HEK293 (cell line): ENCODE results near the gene ADRB1.

Experiments used
- CTCF ChIA-PET: fragments of 350-600 bp; formaldehyde crosslinking; extraction: SDS; loops from one replicate; lab custom pipeline; 2021; ENCODE audit warnings: antibody characterized with exemption; lab: Yijun Ruan, JAX
- POLR2A ChIA-PET: fragments of 300-600 bp; formaldehyde crosslinking; extraction: SDS; loops from one replicate; lab custom pipeline; 2020; ENCODE audit warnings: antibody characterized with exemption, inconsistent platforms; lab: Yijun Ruan, JAX
- H3K27ac ChIP-seq: fragments of 200-500 bp; sonication (Bioruptor generic); 2 replicates; pipeline ENCODE4 v1.5.1; 2014; ENCODE audit warnings: low read depth, low read length, control low read depth, inconsistent platforms; ENCODE audit errors: extremely low read depth
- H3K36me3 ChIP-seq, 2 experiments: fragments of 200-500 bp in 1 of 2; sonication (Bioruptor generic) in 1 of 2; 1 replicate in 1 of 2; 2 replicates in 1 of 2; pipeline ENCODE4 v1.5.1; 2014 to 2017; ENCODE audit warnings: inconsistent platforms in 2 of 2, low read length in 2 of 2; ENCODE audit not compliant: control insufficient read depth in 2 of 2, insufficient read depth in 1 of 2
- H3K4me1 ChIP-seq: fragments of 200-500 bp; sonication (Bioruptor generic); 2 replicates; pipeline ENCODE4 v1.5.1; 2014; ENCODE audit warnings: mild to moderate bottlenecking, low read length, inconsistent platforms; ENCODE audit not compliant: control insufficient read depth, insufficient read depth
- H3K4me3 ChIP-seq: 2 replicates; pipeline ENCODE4 v1.5.1; 2011; ENCODE audit warnings: low read depth, mild to moderate bottlenecking, control low read depth, low read length, moderate library complexity
- H3K9me3 ChIP-seq: fragments of 200-500 bp; sonication (Bioruptor generic); 2 replicates; pipeline ENCODE4 v1.5.1; 2014; ENCODE audit warnings: low read depth, low read length, inconsistent platforms; ENCODE audit not compliant: control insufficient read depth, insufficient read depth
- KLF17 ChIP-seq: fragments of 450-650 bp; formaldehyde crosslinking; IDR thresholded peaks from 2 replicates; pipeline ENCODE4 v1.5.1; 2016; ENCODE audit warnings: missing biosample characterization, missing genetic modification characterization
- KLF8 ChIP-seq: fragments of 450-650 bp; formaldehyde crosslinking; IDR thresholded peaks from 2 replicates; pipeline ENCODE4 v1.5.1; 2016; ENCODE audit warnings: missing biosample characterization, missing genetic modification characterization
- TCF7L2 ChIP-seq: IDR thresholded peaks from 2 replicates; pipeline ENCODE4 v1.6.1; 2011; ENCODE audit warnings: low read depth, mild to moderate bottlenecking, inconsistent platforms, low read length, moderate library complexity, borderline replicate concordance
- TRIM28 ChIP-seq: IDR thresholded peaks from 2 replicates; pipeline ENCODE4 v1.6.1; 2011; ENCODE audit warnings: low read length, control low read depth, borderline replicate concordance
- WT1 ChIP-seq: fragments of 450-650 bp; formaldehyde crosslinking; IDR thresholded peaks from 2 replicates; pipeline ENCODE4 v1.5.1; 2016; ENCODE audit warnings: missing biosample characterization, missing genetic modification characterization
- ZBTB8A ChIP-seq: fragments of 450-650 bp; formaldehyde crosslinking; IDR thresholded peaks from 2 replicates; pipeline ENCODE4 v1.5.1; 2016; ENCODE audit warnings: missing biosample characterization, missing genetic modification characterization
- ZNF146 ChIP-seq: fragments of 450-650 bp; formaldehyde crosslinking; IDR thresholded peaks from 2 replicates; pipeline ENCODE4 v1.5.1; 2016; ENCODE audit warnings: missing biosample characterization, missing genetic modification characterization
- ZNF169 ChIP-seq: fragments of 450-650 bp; formaldehyde crosslinking; IDR thresholded peaks from 2 replicates; pipeline ENCODE4 v1.5.1; 2016; ENCODE audit warnings: missing biosample characterization, missing genetic modification characterization
- ZNF221 ChIP-seq: fragments of 450-650 bp; formaldehyde crosslinking; IDR thresholded peaks from 2 replicates; pipeline ENCODE4 v1.5.1; 2017; ENCODE audit warnings: missing biosample characterization, missing genetic modification characterization, borderline replicate concordance
- ZNF223 ChIP-seq: fragments of 450-650 bp; formaldehyde crosslinking; IDR thresholded peaks from 2 replicates; pipeline ENCODE4 v1.5.1; 2016; ENCODE audit warnings: missing biosample characterization, missing genetic modification characterization
- ZNF239 ChIP-seq: fragments of 450-650 bp; formaldehyde crosslinking; IDR thresholded peaks from 2 replicates; pipeline ENCODE4 v1.5.1; 2016; ENCODE audit warnings: missing biosample characterization, missing genetic modification characterization
- ZNF354C ChIP-seq: fragments of 450-650 bp; formaldehyde crosslinking; IDR thresholded peaks from 2 replicates; pipeline ENCODE4 v1.5.1; 2016; ENCODE audit warnings: missing biosample characterization, missing genetic modification characterization, low read depth, borderline replicate concordance
- ZNF366 ChIP-seq: fragments of 450-650 bp; formaldehyde crosslinking; conservative IDR thresholded peaks from 2 replicates; pipeline ENCODE4 v1.5.1; 2016; ENCODE audit warnings: missing biosample characterization, missing genetic modification characterization
- ZNF596 ChIP-seq: fragments of 450-650 bp; IDR thresholded peaks from 2 replicates; pipeline ENCODE4 v1.5.0; 2018; ENCODE audit warnings: missing biosample characterization, mild to moderate bottlenecking, missing genetic modification characterization, moderate library complexity
- ZNF747 ChIP-seq: fragments of 450-650 bp; formaldehyde crosslinking; IDR thresholded peaks from 2 replicates; pipeline ENCODE4 v1.5.1; 2016; ENCODE audit warnings: missing biosample characterization, missing genetic modification characterization
- ZSCAN18 ChIP-seq: fragments of 450-650 bp; formaldehyde crosslinking; IDR thresholded peaks from 2 replicates; pipeline ENCODE4 v1.5.1; 2016; ENCODE audit warnings: missing biosample characterization, missing genetic modification characterization
- TF ChIP-seq, protein P1 (sequence below): fragments of 450-650 bp; formaldehyde crosslinking; IDR thresholded peaks from 2 replicates; pipeline ENCODE4 v1.5.1; 2016; ENCODE audit warnings: missing biosample characterization, missing genetic modification characterization
- TF ChIP-seq, protein P2 (sequence below): fragments of 450-650 bp; formaldehyde crosslinking; IDR thresholded peaks from 2 replicates; pipeline ENCODE4 v1.5.1; 2016; ENCODE audit warnings: missing biosample characterization, missing genetic modification characterization
- TF ChIP-seq, protein P3 (sequence below): fragments of 450-650 bp; IDR thresholded peaks from 2 replicates; pipeline ENCODE4 v1.5.1; 2018; ENCODE audit warnings: missing biosample characterization, mild to moderate bottlenecking, missing genetic modification characterization
- TF ChIP-seq, protein P4 (sequence below): fragments of 450-650 bp; formaldehyde crosslinking; conservative IDR thresholded peaks from 2 replicates; pipeline ENCODE4 v1.5.1; 2016; ENCODE audit warnings: low read depth, missing biosample characterization, missing genetic modification characterization

ADRB1 gene

GRCh38 chr10:114057855-114058254 lies 14.2 kb downstream of the ADRB1 start (continued):
- TF ChIP-seq TRIM28: no peak
- TF ChIP-seq TCF7L2: no peak
- no peak for TF ChIP-seq ZSCAN18 (tag by site-specific recombination)
- no peak for TF ChIP-seq ZNF223 (tag by site-specific recombination)
- TF ChIP-seq KLF17 (tag by site-specific recombination): no peak
- TF ChIP-seq, protein P1, sequence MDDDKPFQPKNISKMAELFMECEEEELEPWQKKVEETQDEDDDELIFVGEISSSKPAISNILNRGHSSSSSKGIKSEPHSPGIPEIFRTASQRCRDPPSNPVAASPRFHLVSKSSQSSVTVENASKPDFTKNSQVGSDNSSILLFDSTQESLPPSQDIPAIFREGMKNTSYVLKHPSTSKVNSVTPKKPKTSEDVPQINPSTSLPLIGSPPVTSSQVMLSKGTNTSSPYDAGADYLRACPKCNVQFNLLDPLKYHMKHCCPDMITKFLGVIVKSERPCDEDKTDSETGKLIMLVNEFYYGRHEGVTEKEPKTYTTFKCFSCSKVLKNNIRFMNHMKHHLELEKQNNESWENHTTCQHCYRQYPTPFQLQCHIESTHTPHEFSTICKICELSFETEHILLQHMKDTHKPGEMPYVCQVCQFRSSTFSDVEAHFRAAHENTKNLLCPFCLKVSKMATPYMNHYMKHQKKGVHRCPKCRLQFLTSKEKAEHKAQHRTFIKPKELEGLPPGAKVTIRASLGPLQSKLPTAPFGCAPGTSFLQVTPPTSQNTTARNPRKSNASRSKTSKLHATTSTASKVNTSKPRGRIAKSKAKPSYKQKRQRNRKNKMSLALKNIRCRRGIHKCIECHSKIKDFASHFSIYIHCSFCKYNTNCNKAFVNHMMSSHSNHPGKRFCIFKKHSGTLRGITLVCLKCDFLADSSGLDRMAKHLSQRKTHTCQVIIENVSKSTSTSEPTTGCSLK (tag by site-specific recombination): no peak
- TF ChIP-seq ZNF239 (tag by site-specific recombination): no peak
- no peak for TF ChIP-seq ZNF221 (tag by site-specific recombination)

DNA sequence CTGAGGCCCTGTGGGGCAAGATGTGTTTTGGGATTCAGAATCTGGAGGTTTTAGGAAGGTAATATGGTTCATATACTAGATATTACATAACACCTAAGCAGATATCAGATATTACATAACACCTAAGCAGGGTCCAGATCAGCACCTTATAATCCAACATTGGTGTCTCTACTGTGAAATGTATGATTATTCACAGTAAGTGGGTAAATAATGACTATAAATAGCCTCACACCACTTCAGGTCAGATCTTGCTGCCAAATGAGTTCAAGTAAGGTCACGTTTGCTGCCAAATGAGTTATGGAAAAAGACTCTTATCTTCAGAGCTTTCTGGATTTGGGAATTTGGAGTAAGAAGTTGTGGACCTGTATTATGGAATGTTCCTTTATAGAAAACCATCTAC lies 14.6 kb downstream of the ADRB1 start:
- POLR2A ChIA-PET: no interaction called here
- CTCF ChIA-PET: interaction anchor here (0.6 to 2.2 kb wide), 2 partner anchors 11 to 251 kb away, joined by 3 to 9 read pairs; no protein-coding TSS in a partner anchor

GRCh38 chr10:114059561-114059960 lies 15.9 kb downstream of the ADRB1 start:
- CTCF ChIA-PET: interaction anchor here (0.6 to 2.2 kb wide), 5 partner anchors 9 to 813 kb away, joined by 3 to 9 read pairs (median 3); no protein-coding TSS in a partner anchor
- no peak overlapping the region for H3K4me3 ChIP-seq
- TF ChIP-seq ZNF239 (tag by site-specific recombination) (no peak), ZNF169 (tag by site-specific recombination) (no peak), ZNF747 (tag by site-specific recombination) (no peak), ZNF596 (tag by site-specific recombination) (no peak), ZNF146 (tag by site-specific recombination) (no peak), KLF8 (tag by site-specific recombination) (no peak), WT1 (no peak), ZNF366 (tag by site-specific recombination) (no peak)
- TF ChIP-seq, protein P2, sequence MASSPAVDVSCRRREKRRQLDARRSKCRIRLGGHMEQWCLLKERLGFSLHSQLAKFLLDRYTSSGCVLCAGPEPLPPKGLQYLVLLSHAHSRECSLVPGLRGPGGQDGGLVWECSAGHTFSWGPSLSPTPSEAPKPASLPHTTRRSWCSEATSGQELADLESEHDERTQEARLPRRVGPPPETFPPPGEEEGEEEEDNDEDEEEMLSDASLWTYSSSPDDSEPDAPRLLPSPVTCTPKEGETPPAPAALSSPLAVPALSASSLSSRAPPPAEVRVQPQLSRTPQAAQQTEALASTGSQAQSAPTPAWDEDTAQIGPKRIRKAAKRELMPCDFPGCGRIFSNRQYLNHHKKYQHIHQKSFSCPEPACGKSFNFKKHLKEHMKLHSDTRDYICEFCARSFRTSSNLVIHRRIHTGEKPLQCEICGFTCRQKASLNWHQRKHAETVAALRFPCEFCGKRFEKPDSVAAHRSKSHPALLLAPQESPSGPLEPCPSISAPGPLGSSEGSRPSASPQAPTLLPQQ (tag by site-specific recombination): no peak
- TF ChIP-seq, protein P3, sequence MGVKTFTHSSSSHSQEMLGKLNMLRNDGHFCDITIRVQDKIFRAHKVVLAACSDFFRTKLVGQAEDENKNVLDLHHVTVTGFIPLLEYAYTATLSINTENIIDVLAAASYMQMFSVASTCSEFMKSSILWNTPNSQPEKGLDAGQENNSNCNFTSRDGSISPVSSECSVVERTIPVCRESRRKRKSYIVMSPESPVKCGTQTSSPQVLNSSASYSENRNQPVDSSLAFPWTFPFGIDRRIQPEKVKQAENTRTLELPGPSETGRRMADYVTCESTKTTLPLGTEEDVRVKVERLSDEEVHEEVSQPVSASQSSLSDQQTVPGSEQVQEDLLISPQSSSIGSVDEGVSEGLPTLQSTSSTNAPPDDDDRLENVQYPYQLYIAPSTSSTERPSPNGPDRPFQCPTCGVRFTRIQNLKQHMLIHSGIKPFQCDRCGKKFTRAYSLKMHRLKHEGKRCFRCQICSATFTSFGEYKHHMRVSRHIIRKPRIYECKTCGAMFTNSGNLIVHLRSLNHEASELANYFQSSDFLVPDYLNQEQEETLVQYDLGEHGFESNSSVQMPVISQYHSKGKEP (tag by site-specific recombination): no peak
- TF ChIP-seq, protein P4, sequence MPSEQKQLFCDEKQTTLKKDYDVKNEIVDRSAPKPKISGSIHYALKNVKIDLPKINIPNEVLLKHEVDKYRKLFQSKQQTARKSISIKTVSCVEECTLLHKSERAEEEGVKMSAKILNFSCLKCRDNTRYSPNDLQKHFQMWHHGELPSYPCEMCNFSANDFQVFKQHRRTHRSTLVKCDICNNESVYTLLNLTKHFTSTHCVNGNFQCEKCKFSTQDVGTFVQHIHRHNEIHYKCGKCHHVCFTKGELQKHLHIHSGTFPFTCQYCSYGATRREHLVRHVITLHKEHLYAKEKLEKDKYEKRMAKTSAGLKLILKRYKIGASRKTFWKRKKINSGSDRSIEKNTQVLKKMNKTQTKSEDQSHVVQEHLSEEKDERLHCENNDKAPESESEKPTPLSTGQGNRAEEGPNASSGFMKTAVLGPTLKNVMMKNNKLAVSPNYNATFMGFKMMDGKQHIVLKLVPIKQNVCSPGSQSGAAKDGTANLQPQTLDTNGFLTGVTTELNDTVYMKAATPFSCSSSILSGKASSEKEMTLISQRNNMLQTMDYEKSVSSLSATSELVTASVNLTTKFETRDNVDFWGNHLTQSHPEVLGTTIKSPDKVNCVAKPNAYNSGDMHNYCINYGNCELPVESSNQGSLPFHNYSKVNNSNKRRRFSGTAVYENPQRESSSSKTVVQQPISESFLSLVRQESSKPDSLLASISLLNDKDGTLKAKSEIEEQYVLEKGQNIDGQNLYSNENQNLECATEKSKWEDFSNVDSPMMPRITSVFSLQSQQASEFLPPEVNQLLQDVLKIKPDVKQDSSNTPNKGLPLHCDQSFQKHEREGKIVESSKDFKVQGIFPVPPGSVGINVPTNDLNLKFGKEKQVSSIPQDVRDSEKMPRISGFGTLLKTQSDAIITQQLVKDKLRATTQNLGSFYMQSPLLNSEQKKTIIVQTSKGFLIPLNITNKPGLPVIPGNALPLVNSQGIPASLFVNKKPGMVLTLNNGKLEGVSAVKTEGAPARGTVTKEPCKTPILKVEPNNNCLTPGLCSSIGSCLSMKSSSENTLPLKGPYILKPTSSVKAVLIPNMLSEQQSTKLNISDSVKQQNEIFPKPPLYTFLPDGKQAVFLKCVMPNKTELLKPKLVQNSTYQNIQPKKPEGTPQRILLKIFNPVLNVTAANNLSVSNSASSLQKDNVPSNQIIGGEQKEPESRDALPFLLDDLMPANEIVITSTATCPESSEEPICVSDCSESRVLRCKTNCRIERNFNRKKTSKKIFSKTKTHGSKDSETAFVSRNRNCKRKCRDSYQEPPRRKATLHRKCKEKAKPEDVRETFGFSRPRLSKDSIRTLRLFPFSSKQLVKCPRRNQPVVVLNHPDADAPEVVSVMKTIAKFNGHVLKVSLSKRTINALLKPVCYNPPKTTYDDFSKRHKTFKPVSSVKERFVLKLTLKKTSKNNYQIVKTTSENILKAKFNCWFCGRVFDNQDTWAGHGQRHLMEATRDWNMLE (tag by site-specific recombination): no peak

More for the DNA sequence above, 14.6 kb downstream of the ADRB1 start:
- H3K9me3 ChIP-seq: no peaks in the 10 kb centered on the region
- no peak for TF ChIP-seq ZBTB8A (tag by site-specific recombination)
- TF ChIP-seq ZNF354C (tag by site-specific recombination): no peak
- TF ChIP-seq, all 188 proteins: peak for 0
- no peaks in the 10 kb centered on the region for H3K36me3 ChIP-seq
- no peaks in the 10 kb centered on the region for H3K4me1 ChIP-seq
- H3K4me3 ChIP-seq: no peak overlapping the region
- H3K27ac ChIP-seq: no peak overlapping the region

More at GRCh38 chr10:114059561-114059960, 15.9 kb downstream of the ADRB1 start:
- Histone ChIP-seq H3K36me3 (no peaks in the 10 kb centered on the region), H3K9me3 (no peaks in the 10 kb centered on the region), H3K4me1 (no peaks in the 10 kb centered on the region), H3K27ac (no peak overlapping the region)
- POLR2A ChIA-PET: no interaction called here
